Stomach (tissue), 4 donors: ENCODE data around the gene HES5.

Experiments
- EP300 ChIP-seq: sonication (generic); formaldehyde crosslinking; IDR thresholded peaks from one replicate; pipeline ENCODE4 v1.6.1; 2017; ENCODE audit warnings: antibody characterized with exemption
- POLR2A ChIP-seq, 4 donors: fragments of 450-650 bp; IDR thresholded peaks; one replicate each; pipeline ENCODE4 v1.6.1; 2016; ENCODE audit warnings: antibody characterized with exemption in 4 of 4, control low read depth in 2 of 4, mild to moderate bottlenecking in 1 of 4, moderate library complexity in 1 of 4
- POLR2AphosphoS5 ChIP-seq, 3 donors: sonication (generic); formaldehyde crosslinking; IDR thresholded peaks; one replicate each; pipeline ENCODE4 v1.6.1; 2016; ENCODE audit warnings: antibody characterized with exemption in 3 of 3
- TF ChIP-seq, protein P1 (sequence below), 7 experiments: fragments of 450-650 bp in 4 of 7; fragments of 200-600 bp in 3 of 7; sonication (generic) in 3 of 7; IDR thresholded peaks; one replicate each; pipeline ENCODE4 v1.5.1; 2016 to 2019; ENCODE audit warnings: antibody characterized with exemption in 7 of 7, control low read depth in 2 of 7, mild to moderate bottlenecking in 1 of 7

DNA sequence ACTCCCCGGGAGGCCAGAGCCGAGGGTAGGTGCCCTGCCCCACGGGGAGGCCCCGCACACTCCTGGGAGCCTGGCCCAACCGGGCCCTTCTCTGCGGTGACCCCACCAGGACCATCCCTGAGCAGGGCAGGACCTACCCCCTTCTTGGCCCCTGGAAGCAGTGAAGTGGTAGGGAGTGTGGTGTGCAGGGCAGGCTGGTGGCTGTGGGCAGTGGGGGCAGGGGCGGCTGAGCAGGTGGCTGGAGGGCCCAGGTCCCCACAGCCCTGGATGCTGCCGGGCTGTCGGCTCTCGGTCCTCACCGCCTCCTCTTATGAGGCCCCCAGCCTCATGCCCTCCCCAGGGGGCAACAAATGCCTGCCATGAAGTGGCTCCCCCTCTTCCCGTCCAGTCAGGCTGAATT, 34.5 kb downstream of the HES5 start:
- TF ChIP-seq, protein P1, sequence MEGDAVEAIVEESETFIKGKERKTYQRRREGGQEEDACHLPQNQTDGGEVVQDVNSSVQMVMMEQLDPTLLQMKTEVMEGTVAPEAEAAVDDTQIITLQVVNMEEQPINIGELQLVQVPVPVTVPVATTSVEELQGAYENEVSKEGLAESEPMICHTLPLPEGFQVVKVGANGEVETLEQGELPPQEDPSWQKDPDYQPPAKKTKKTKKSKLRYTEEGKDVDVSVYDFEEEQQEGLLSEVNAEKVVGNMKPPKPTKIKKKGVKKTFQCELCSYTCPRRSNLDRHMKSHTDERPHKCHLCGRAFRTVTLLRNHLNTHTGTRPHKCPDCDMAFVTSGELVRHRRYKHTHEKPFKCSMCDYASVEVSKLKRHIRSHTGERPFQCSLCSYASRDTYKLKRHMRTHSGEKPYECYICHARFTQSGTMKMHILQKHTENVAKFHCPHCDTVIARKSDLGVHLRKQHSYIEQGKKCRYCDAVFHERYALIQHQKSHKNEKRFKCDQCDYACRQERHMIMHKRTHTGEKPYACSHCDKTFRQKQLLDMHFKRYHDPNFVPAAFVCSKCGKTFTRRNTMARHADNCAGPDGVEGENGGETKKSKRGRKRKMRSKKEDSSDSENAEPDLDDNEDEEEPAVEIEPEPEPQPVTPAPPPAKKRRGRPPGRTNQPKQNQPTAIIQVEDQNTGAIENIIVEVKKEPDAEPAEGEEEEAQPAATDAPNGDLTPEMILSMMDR (IDR thresholded peaks at IDR 0.05), result no peak
- no peak for TF ChIP-seq POLR2A (IDR thresholded peaks at IDR 0.05)
- no peak for TF ChIP-seq POLR2AphosphoS5 (IDR thresholded peaks at IDR 0.05)
- no peak for TF ChIP-seq EP300
